GM23338 (cell line): ENCODE measurements around the gene FBXW4. TPM values are rescaled to one million over a fixed set of nuclear protein-coding genes. Genes with fewer than 3 reads are reported as not detected.

Experiments
- ATAC-seq: fragments of 200-7000 bp; cut with Tn5 transposase; 3 replicates; pipeline ENCODE4 v1.9.1; 2020
- DNase-seq: peaks from one replicate; pipeline ENCODE4 v3.0.0-alpha.2; 2015; ENCODE audit warnings: low spot score
- H2AFZ ChIP-seq: fragments of 200-600 bp; sonication (generic); 2 replicates; pipeline ENCODE4 v1.8.0; 2016; ENCODE audit warnings: antibody characterized with exemption, mild to moderate bottlenecking, moderate library complexity
- H3F3A ChIP-seq: fragments of 200-600 bp; sonication (generic); replicated peaks from 2 replicates; pipeline ENCODE4 v1.8.0; 2017; ENCODE audit warnings: antibody characterized with exemption, mixed run types, low read depth
- H3K27ac ChIP-seq: fragments of 200-600 bp; sonication (generic); 2 replicates; pipeline ENCODE4 v1.6.1; 2016; ENCODE audit warnings: low read depth
- H3K27me3 ChIP-seq: fragments of 200-600 bp; sonication (generic); 2 replicates; pipeline ENCODE4 v1.8.0; 2016; ENCODE audit warnings: mild to moderate bottlenecking, mixed run types, moderate library complexity; ENCODE audit not compliant: insufficient read depth
- H3K36me3 ChIP-seq: fragments of 200-600 bp; sonication (generic); 2 replicates; pipeline ENCODE4 v1.8.0; 2016; ENCODE audit warnings: mild to moderate bottlenecking; ENCODE audit not compliant: insufficient read depth
- H3K4me1 ChIP-seq: fragments of 200-600 bp; sonication (generic); 2 replicates; pipeline ENCODE4 v1.8.0; 2016; ENCODE audit warnings: mild to moderate bottlenecking, moderate library complexity; ENCODE audit not compliant: insufficient read depth
- H3K4me2 ChIP-seq: fragments of 200-600 bp; sonication (generic); 2 replicates; pipeline ENCODE4 v1.7.1; 2017; ENCODE audit warnings: mixed run types
- H3K4me3 ChIP-seq: fragments of 200-600 bp; sonication (generic); 2 replicates; pipeline ENCODE4 v1.6.1; 2016; ENCODE audit warnings: mixed run types
- H3K79me2 ChIP-seq: fragments of 200-600 bp; sonication (generic); replicated peaks from 2 replicates; pipeline ENCODE4 v1.8.0; 2017; ENCODE audit warnings: mild to moderate bottlenecking; ENCODE audit not compliant: insufficient read depth
- H3K9me2 ChIP-seq: fragments of 200-600 bp; sonication (generic); 2 replicates; pipeline ENCODE4 v1.8.0; 2017; ENCODE audit not compliant: insufficient read depth
- H4K20me1 ChIP-seq: fragments of 200-600 bp; sonication (generic); replicated peaks from 2 replicates; pipeline ENCODE4 v1.8.0; 2017; ENCODE audit warnings: mild to moderate bottlenecking; ENCODE audit not compliant: insufficient read depth
- H3K27ac Mint-ChIP-seq: 2 replicates; pipeline ENCODE4 v1.8.0; 2020; ENCODE audit warnings: inconsistent platforms, mild to moderate bottlenecking, moderate library complexity, mixed read lengths
- H3K27me3 Mint-ChIP-seq: 3 replicates; pipeline ENCODE4 v1.8.0; 2022; ENCODE audit warnings: low read depth, mild to moderate bottlenecking, moderate library complexity, mixed read lengths, inconsistent platforms; ENCODE audit not compliant: insufficient read depth, poor library complexity
- H3K36me3 Mint-ChIP-seq: 3 replicates; pipeline ENCODE4 v1.8.0; 2021; ENCODE audit warnings: low read depth, mild to moderate bottlenecking, inconsistent platforms, moderate library complexity, mixed read lengths
- H3K4me1 Mint-ChIP-seq: 3 replicates; pipeline ENCODE4 v1.8.0; 2020; ENCODE audit warnings: mild to moderate bottlenecking, inconsistent platforms, mixed read lengths
- H3K4me3 Mint-ChIP-seq: 3 replicates; pipeline ENCODE4 v1.8.0; 2021; ENCODE audit warnings: moderate library complexity, mild to moderate bottlenecking, inconsistent platforms, mixed read lengths
- H3K9me3 Mint-ChIP-seq: 3 replicates; pipeline ENCODE4 v1.8.0; 2020; ENCODE audit warnings: moderate library complexity, mild to moderate bottlenecking, inconsistent platforms, mixed read lengths
- CREB1 ChIP-seq: fragments of 250-450 bp; sonication (Bioruptor Pico); IDR thresholded peaks from 2 replicates; pipeline ENCODE4 v1.5.0; 2020; ENCODE audit warnings: low read depth, mild to moderate bottlenecking, moderate library complexity
- CTCF ChIP-seq, 2 experiments: fragments of 200-600 bp in 1 of 2; sonication (generic) in 1 of 2; conservative IDR thresholded peaks; 2 replicates each; pipeline versions ENCODE4 v1.5.1 to v1.6.1; 2016 to 2017; ENCODE audit warnings: antibody characterized with exemption in 2 of 2, low read depth in 2 of 2, mild to moderate bottlenecking in 2 of 2, moderate library complexity in 1 of 2
- ETS1 ChIP-seq: IDR thresholded peaks from 2 replicates; pipeline ENCODE4 v1.6.1; 2016; ENCODE audit warnings: antibody characterized with exemption
- EZH2 ChIP-seq: fragments of 200-600 bp; sonication (generic); IDR thresholded peaks from one replicate; pipeline ENCODE4 v1.8.0; 2017; ENCODE audit warnings: antibody characterized with exemption, mild to moderate bottlenecking, low read depth; ENCODE audit not compliant: unreplicated experiment
- EZH2phosphoT487 ChIP-seq: fragments of 200-600 bp; sonication (generic); IDR thresholded peaks from one replicate; pipeline ENCODE4 v1.8.1; 2018; ENCODE audit warnings: antibody characterized with exemption; ENCODE audit not compliant: unreplicated experiment
- JUNB ChIP-seq: IDR thresholded peaks from one replicate; pipeline ENCODE4 v1.6.1; 2016; ENCODE audit warnings: antibody characterized with exemption; ENCODE audit not compliant: unreplicated experiment
- POLR2AphosphoS5 ChIP-seq: IDR thresholded peaks from 2 replicates; pipeline ENCODE4 v1.6.1; 2016; ENCODE audit warnings: antibody characterized with exemption, low read depth
- STAT1 ChIP-seq: IDR thresholded peaks from one replicate; pipeline ENCODE4 v1.6.1; 2016; ENCODE audit warnings: antibody characterized with exemption; ENCODE audit not compliant: unreplicated experiment
- ZNF114 ChIP-seq: fragments of 250-450 bp; sonication (Bioruptor Pico); IDR thresholded peaks from 2 replicates; pipeline ENCODE4 v1.5.0; 2020; ENCODE audit warnings: mild to moderate bottlenecking, moderate library complexity
- ZNF331 ChIP-seq: fragments of 250-450 bp; sonication (Bioruptor Pico); IDR thresholded peaks from 2 replicates; pipeline ENCODE4 v1.5.0; 2020; ENCODE audit warnings: low read depth, mild to moderate bottlenecking, moderate library complexity
- polyA plus RNA-seq: library from polyadenylated mRNA; unstranded; fragments of >200 nt; fragmentation: Nextera tagmentation; extraction: Ambion mirVana; gene quantifications from 2 replicates; pipeline ENCODE4 v1.2.1, GENCODE V29; 2016
- total RNA-seq: library from RNA; depleted of rRNA; stranded (reverse); fragments of >200 nt; shearing (Covaris generic); gene quantifications from 2 replicates; pipeline ENCODE4 v1.2.3, GENCODE V29; 2014
- TF ChIP-seq, protein P1 (sequence below): fragments of 250-450 bp; sonication (Bioruptor Pico); IDR thresholded peaks from 2 replicates; pipeline ENCODE4 v1.5.0; 2020; ENCODE audit warnings: mild to moderate bottlenecking, moderate library complexity

FBXW4 gene
- total and polyA plus RNA-seq, 2 experiments from 2014 or later: 8.0 to 18.6 TPM

- no peak for TF ChIP-seq CREB1 (CRISPR knock-in tag)
- no peak for TF ChIP-seq EZH2phosphoT487
- no peak for TF ChIP-seq CTCF (conservative IDR thresholded peaks at IDR 0.05; ENCODE audit: low read depth in 2 of 2)
- no peak for TF ChIP-seq STAT1
Observed at GRCh38 chr10:101650863-101651262, 44.1 kb downstream of the FBXW4 start (continued).

GRCh38 chr10:101649525-101650085 is 45.4 kb downstream of the FBXW4 start:
- no peak overlapping the region for H3K4me3 Mint-ChIP-seq
- H3K27ac ChIP-seq: no peak overlapping the region
- H3K27me3 ChIP-seq: no peaks in the 10 kb centered on the region
- no peak overlapping the region for H3K4me3 ChIP-seq
- no peaks in the 10 kb centered on the region for H3K79me2 ChIP-seq
- no peaks in the 10 kb centered on the region for H3K9me3 Mint-ChIP-seq
- ATAC-seq (no peak), DNase-seq (no peak)
- H3K27me3 Mint-ChIP-seq: peaks cover 2% of the 10 kb centered on the region
- peaks cover 6% of the 10 kb centered on the region; the same call in 2 of the 3 replicates for H3K36me3 Mint-ChIP-seq
- H3K4me2 ChIP-seq: no peak overlapping the region
- no peaks in the 10 kb centered on the region for H4K20me1 ChIP-seq
- H3K36me3 ChIP-seq: no peaks in the 10 kb centered on the region
- no peak overlapping the region for H3K27ac Mint-ChIP-seq
- peaks cover 32% of the 10 kb centered on the region for H3K4me1 ChIP-seq
- 0 out of 2 replicates have a peak, but pooled peaks cover 2% of the 10 kb centered on the region for H3K9me2 ChIP-seq
- no peak overlapping the region for H2AFZ ChIP-seq
- H3F3A ChIP-seq: peaks cover 6% of the 10 kb centered on the region; the same call in 1 of the 2 replicates
- peaks cover 26% of the 10 kb centered on the region for H3K4me1 Mint-ChIP-seq
- TF ChIP-seq STAT1 (no peak), POLR2AphosphoS5 (no peak), CTCF (conservative IDR thresholded peaks at IDR 0.05; ENCODE audit: low read depth in 2 of 2) (no peak), EZH2phosphoT487 (no peak), CREB1 (CRISPR knock-in tag) (no peak), ZNF114 (CRISPR knock-in tag) (no peak), JUNB (no peak), EZH2 (no peak), ZNF331 (CRISPR knock-in tag) (no peak), ETS1 (no peak)
- TF ChIP-seq, protein P1, sequence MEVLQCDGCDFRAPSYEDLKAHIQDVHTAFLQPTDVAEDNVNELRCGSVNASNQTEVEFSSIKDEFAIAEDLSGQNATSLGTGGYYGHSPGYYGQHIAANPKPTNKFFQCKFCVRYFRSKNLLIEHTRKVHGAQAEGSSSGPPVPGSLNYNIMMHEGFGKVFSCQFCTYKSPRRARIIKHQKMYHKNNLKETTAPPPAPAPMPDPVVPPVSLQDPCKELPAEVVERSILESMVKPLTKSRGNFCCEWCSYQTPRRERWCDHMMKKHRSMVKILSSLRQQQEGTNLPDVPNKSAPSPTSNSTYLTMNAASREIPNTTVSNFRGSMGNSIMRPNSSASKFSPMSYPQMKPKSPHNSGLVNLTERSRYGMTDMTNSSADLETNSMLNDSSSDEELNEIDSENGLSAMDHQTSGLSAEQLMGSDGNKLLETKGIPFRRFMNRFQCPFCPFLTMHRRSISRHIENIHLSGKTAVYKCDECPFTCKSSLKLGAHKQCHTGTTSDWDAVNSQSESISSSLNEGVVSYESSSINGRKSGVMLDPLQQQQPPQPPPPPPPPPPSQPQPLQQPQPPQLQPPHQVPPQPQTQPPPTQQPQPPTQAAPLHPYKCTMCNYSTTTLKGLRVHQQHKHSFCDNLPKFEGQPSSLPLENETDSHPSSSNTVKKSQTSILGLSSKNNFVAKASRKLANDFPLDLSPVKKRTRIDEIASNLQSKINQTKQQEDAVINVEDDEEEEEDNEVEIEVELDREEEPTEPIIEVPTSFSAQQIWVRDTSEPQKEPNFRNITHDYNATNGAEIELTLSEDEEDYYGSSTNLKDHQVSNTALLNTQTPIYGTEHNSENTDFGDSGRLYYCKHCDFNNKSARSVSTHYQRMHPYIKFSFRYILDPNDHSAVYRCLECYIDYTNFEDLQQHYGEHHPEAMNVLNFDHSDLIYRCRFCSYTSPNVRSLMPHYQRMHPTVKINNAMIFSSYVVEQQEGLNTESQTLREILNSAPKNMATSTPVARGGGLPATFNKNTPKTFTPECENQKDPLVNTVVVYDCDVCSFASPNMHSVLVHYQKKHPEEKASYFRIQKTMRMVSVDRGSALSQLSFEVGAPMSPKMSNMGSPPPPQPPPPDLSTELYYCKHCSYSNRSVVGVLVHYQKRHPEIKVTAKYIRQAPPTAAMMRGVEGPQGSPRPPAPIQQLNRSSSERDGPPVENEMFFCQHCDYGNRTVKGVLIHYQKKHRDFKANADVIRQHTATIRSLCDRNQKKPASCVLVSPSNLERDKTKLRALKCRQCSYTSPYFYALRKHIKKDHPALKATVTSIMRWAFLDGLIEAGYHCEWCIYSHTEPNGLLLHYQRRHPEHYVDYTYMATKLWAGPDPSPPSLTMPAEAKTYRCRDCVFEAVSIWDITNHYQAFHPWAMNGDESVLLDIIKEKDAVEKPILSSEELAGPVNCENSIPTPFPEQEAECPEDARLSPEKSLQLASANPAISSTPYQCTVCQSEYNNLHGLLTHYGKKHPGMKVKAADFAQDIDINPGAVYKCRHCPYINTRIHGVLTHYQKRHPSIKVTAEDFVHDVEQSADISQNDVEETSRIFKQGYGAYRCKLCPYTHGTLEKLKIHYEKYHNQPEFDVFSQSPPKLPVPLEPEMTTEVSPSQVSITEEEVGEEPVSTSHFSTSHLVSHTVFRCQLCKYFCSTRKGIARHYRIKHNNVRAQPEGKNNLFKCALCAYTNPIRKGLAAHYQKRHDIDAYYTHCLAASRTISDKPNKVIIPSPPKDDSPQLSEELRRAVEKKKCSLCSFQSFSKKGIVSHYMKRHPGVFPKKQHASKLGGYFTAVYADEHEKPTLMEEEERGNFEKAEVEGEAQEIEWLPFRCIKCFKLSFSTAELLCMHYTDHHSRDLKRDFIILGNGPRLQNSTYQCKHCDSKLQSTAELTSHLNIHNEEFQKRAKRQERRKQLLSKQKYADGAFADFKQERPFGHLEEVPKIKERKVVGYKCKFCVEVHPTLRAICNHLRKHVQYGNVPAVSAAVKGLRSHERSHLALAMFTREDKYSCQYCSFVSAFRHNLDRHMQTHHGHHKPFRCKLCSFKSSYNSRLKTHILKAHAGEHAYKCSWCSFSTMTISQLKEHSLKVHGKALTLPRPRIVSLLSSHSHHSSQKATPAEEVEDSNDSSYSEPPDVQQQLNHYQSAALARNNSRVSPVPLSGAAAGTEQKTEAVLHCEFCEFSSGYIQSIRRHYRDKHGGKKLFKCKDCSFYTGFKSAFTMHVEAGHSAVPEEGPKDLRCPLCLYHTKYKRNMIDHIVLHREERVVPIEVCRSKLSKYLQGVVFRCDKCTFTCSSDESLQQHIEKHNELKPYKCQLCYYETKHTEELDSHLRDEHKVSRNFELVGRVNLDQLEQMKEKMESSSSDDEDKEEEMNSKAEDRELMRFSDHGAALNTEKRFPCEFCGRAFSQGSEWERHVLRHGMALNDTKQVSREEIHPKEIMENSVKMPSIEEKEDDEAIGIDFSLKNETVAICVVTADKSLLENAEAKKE: no peak
